ENCODE data around the gene DYTN. TPM values are rescaled to one million over a fixed set of nuclear protein-coding genes. Genes with fewer than 3 reads are reported as not detected.

Gene DYTN
- total and polyA plus RNA-seq, 4 donors, result not detected

DNA sequence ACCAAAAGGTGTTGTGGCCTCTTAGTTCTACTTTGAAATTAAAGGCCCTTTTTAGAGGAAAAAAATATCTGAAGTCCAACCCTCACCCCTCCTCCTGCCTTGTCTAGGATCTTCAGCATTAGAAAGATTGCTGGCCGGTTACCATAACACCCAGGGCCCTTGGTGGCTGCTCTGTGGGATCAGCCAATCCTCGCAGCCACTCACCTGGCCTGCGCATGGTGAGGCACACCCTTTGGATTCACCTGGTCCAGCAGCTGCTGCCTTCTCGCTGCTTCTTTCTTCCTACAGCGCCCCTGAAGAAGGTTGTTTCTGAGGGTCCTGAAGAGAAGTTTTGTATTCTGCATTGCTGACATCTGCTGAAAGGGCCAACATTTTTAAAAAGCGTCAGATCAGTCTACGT is 25.2 kb downstream of the DYTN start:
- no peak for DNase-seq (ENCODE audit: low spot score)
- Histone ChIP-seq H3K9me3 (ENCODE audit: control insufficient read depth in 4 of 4, low read length in 3 of 4) (no peaks in the 10 kb centered on the region), H3K9ac (ENCODE audit: low read depth in 1 of 2, low read length in 2 of 2) (no peak overlapping the region), H3K36me3 (ENCODE audit: control insufficient read depth in 4 of 4, insufficient read depth in 3 of 4, low read depth in 1 of 4, low read length in 3 of 4) (no peaks in the 10 kb centered on the region), H3K4me3 (ENCODE audit: low read depth in 1 of 3, low read length in 3 of 3) (no peak overlapping the region), H3K4me1 (ENCODE audit: control insufficient read depth in 4 of 4, insufficient read depth in 4 of 4, low read length in 3 of 4) (no peaks in the 10 kb centered on the region), H3K27me3 (ENCODE audit: control insufficient read depth in 4 of 4, insufficient read depth in 4 of 4, low read length in 3 of 4) (no peaks in the 10 kb centered on the region), H3K27ac (ENCODE audit: low read depth in 1 of 2, low read length in 2 of 2) (no peak overlapping the region)
- TF ChIP-seq RAD21 (IDR thresholded peaks at IDR 0.05) (no peak), SP1 (IDR thresholded peaks at IDR 0.05) (no peak), HNF4G (IDR thresholded peaks at IDR 0.05) (no peak), GABPA (IDR thresholded peaks at IDR 0.05 in 1 of 2, conservative IDR thresholded peaks at IDR 0.05 in 1 of 2) (no peak), JUND (IDR thresholded peaks at IDR 0.05) (no peak), HNF4A (conservative IDR thresholded peaks at IDR 0.05) (no peak), YY1 (IDR thresholded peaks at IDR 0.05) (no peak), FOXA1 (IDR thresholded peaks at IDR 0.05) (no peak), TAF1 (conservative IDR thresholded peaks at IDR 0.05) (no peak)
- TF ChIP-seq, protein P1, sequence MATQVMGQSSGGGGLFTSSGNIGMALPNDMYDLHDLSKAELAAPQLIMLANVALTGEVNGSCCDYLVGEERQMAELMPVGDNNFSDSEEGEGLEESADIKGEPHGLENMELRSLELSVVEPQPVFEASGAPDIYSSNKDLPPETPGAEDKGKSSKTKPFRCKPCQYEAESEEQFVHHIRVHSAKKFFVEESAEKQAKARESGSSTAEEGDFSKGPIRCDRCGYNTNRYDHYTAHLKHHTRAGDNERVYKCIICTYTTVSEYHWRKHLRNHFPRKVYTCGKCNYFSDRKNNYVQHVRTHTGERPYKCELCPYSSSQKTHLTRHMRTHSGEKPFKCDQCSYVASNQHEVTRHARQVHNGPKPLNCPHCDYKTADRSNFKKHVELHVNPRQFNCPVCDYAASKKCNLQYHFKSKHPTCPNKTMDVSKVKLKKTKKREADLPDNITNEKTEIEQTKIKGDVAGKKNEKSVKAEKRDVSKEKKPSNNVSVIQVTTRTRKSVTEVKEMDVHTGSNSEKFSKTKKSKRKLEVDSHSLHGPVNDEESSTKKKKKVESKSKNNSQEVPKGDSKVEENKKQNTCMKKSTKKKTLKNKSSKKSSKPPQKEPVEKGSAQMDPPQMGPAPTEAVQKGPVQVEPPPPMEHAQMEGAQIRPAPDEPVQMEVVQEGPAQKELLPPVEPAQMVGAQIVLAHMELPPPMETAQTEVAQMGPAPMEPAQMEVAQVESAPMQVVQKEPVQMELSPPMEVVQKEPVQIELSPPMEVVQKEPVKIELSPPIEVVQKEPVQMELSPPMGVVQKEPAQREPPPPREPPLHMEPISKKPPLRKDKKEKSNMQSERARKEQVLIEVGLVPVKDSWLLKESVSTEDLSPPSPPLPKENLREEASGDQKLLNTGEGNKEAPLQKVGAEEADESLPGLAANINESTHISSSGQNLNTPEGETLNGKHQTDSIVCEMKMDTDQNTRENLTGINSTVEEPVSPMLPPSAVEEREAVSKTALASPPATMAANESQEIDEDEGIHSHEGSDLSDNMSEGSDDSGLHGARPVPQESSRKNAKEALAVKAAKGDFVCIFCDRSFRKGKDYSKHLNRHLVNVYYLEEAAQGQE (IDR thresholded peaks at IDR 0.05), result no peak
- WGBS, result 75% methylated on average over 7 of the region's 7 CpGs

DNA sequence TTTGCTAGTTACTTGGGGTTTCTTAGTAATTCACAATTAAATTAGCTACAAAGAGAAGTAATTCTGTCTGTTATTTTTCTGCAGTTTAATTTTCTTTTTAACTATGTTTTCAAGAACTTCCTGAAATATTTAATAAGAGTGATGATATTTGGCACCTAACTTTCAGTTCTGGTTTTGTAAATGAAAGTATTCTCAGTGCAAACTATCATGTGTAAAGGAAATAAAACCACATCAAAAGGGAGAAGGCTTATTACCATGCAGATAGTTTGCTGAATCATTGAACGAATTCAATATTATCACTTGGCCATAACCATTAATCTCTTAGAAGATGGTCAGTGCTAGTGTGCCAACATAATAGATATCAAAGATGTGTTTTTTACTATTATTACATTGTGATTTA is 29.2 kb downstream of the DYTN start:
- Histone ChIP-seq H3K36me3 (ENCODE audit: control insufficient read depth in 4 of 4, insufficient read depth in 3 of 4, low read depth in 1 of 4, low read length in 3 of 4) (no peaks in the 10 kb centered on the region), H3K4me1 (ENCODE audit: control insufficient read depth in 4 of 4, insufficient read depth in 4 of 4, low read length in 3 of 4) (no peaks in the 10 kb centered on the region), H3K4me3 (ENCODE audit: low read depth in 1 of 3, low read length in 3 of 3) (no peak overlapping the region), H3K9me3 (ENCODE audit: control insufficient read depth in 4 of 4, low read length in 3 of 4) (no peaks in the 10 kb centered on the region), H3K27ac (ENCODE audit: low read depth in 1 of 2, low read length in 2 of 2) (no peak overlapping the region), H3K9ac (ENCODE audit: low read depth in 1 of 2, low read length in 2 of 2) (no peak overlapping the region), H3K27me3 (ENCODE audit: control insufficient read depth in 4 of 4, insufficient read depth in 4 of 4, low read length in 3 of 4) (no peaks in the 10 kb centered on the region)
- TF ChIP-seq, protein P2, sequence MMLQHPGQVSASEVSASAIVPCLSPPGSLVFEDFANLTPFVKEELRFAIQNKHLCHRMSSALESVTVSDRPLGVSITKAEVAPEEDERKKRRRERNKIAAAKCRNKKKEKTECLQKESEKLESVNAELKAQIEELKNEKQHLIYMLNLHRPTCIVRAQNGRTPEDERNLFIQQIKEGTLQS (IDR thresholded peaks at IDR 0.05), result no peak
- TF ChIP-seq HNF4A (conservative IDR thresholded peaks at IDR 0.05) (no peak), NR2F2 (IDR thresholded peaks at IDR 0.05) (no peak), TAF1 (conservative IDR thresholded peaks at IDR 0.05) (no peak)
- TF ChIP-seq, protein P1 (IDR thresholded peaks at IDR 0.05), result no peak
- TF ChIP-seq, protein P3, sequence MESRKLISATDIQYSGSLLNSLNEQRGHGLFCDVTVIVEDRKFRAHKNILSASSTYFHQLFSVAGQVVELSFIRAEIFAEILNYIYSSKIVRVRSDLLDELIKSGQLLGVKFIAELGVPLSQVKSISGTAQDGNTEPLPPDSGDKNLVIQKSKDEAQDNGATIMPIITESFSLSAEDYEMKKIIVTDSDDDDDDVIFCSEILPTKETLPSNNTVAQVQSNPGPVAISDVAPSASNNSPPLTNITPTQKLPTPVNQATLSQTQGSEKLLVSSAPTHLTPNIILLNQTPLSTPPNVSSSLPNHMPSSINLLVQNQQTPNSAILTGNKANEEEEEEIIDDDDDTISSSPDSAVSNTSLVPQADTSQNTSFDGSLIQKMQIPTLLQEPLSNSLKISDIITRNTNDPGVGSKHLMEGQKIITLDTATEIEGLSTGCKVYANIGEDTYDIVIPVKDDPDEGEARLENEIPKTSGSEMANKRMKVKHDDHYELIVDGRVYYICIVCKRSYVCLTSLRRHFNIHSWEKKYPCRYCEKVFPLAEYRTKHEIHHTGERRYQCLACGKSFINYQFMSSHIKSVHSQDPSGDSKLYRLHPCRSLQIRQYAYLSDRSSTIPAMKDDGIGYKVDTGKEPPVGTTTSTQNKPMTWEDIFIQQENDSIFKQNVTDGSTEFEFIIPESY (IDR thresholded peaks at IDR 0.05), result no peak
- WGBS, result 47% methylated on average over 1 of the region's 1 CpG
- no peak for DNase-seq (ENCODE audit: low spot score)

Measured in liver (tissue), 9 donors.